Vagina (tissue), 2 donors: ENCODE measurements around the gene CBX8.

Source experiments
- POLR2A ChIP-seq, 2 donors: fragments of 450-650 bp; IDR thresholded peaks; one replicate each; pipeline ENCODE4 v1.6.1; 2017; ENCODE audit warnings: antibody characterized with exemption in 2 of 2, mild to moderate bottlenecking in 2 of 2, moderate library complexity in 2 of 2
- TF ChIP-seq, protein P1 (sequence below), 3 experiments: fragments of 450-650 bp in 2 of 3; fragments of 200-600 bp in 1 of 3; sonication (generic) in 1 of 3; IDR thresholded peaks; one replicate each; pipeline ENCODE4 v1.5.1; 2017 to 2019; ENCODE audit warnings: antibody characterized with exemption in 3 of 3, mild to moderate bottlenecking in 2 of 3, moderate library complexity in 2 of 3

DNA sequence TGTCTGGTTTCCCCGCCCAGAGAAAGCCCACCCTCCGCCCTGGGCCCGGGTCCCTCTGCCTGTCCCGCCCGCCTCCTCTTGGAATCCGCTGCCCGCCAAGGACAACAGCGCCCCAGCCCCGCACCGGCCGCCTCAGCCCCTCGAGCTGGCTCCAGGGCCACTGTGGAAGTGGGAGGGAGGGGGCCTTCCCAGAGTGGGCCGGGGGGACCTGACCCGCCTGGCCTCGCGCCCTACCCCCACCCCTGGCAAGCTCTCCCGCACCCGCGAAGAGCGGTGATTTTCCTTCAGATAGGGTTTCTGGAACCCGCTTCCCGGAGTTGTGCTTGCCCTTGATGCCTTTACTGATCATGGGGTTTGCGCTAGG is 2.3 kb upstream of the CBX8 start:
- TF ChIP-seq, protein P1, sequence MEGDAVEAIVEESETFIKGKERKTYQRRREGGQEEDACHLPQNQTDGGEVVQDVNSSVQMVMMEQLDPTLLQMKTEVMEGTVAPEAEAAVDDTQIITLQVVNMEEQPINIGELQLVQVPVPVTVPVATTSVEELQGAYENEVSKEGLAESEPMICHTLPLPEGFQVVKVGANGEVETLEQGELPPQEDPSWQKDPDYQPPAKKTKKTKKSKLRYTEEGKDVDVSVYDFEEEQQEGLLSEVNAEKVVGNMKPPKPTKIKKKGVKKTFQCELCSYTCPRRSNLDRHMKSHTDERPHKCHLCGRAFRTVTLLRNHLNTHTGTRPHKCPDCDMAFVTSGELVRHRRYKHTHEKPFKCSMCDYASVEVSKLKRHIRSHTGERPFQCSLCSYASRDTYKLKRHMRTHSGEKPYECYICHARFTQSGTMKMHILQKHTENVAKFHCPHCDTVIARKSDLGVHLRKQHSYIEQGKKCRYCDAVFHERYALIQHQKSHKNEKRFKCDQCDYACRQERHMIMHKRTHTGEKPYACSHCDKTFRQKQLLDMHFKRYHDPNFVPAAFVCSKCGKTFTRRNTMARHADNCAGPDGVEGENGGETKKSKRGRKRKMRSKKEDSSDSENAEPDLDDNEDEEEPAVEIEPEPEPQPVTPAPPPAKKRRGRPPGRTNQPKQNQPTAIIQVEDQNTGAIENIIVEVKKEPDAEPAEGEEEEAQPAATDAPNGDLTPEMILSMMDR (IDR thresholded peaks at IDR 0.05): no peak
- no peak for TF ChIP-seq POLR2A (IDR thresholded peaks at IDR 0.05)
